22Rv1 (cell line): ENCODE data around the gene PIH1D1.

ENCODE experiments used
- CTCF ChIP-seq: fragments of 450-650 bp; IDR thresholded peaks from 2 replicates; pipeline ENCODE4 v1.5.1; 2017; ENCODE audit warnings: mild to moderate bottlenecking
- ZFX ChIP-seq: fragments of 450-650 bp; IDR thresholded peaks from 2 replicates; pipeline ENCODE4 v1.6.1; 2017; ENCODE audit warnings: antibody characterized with exemption, borderline replicate concordance

GRCh38 chr19:49425178-49425577 lies 26.4 kb downstream of the PIH1D1 start, which contains the start of gene GFY:
- TF ChIP-seq CTCF = no peak
- TF ChIP-seq ZFX = no peak
